CD4-positive, alpha-beta T cell treated with Interleukin-12 subunit alpha and Interleukin-12 subunit beta, for 1 hour (primary cell): ENCODE results near the gene PRCC.

ENCODE experiments used
- DNase-seq: peaks from one replicate; pipeline ENCODE4 v3.0.0-alpha.2; 2020

The PRCC gene

GRCh38 chr1:156816561-156817328 is 49.4 kb downstream of the PRCC start, which contains the start of gene SH2D2A:
Gene SH2D2A, minus strand, starts transcription at chr1:156816848. Its CDS starts 140 bp downstream, at chr1:156816708.
- peak; percentile 97 for DNase-seq

- no peak for DNase-seq
Measured at GRCh38 chr1:156821801-156822200, 54.5 kb downstream of the PRCC start.

DNA sequence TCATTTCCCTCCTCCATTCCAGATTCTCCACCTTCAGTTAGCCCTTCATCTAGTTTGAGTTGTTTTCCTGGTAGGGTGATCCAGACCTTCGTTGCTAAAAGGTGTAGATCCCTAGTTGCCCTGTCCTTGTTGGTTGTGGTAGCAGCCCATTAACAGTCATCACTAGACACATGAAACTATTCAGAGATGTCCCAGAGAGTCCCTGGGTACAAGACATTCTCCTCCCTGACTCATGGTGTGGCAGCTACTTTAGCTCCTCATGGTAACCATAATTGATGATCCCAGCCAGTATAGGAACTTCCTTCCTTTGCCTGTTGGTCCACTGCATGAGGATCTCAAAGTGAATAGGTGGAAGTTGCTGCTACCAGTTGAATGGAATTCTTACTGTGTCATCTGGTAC is 55.3 kb downstream of the PRCC start:
- no peak for DNase-seq

GRCh38 chr1:156823210-156823790 is 56.0 kb downstream of the PRCC start:
- DNase-seq = no peak

DNA sequence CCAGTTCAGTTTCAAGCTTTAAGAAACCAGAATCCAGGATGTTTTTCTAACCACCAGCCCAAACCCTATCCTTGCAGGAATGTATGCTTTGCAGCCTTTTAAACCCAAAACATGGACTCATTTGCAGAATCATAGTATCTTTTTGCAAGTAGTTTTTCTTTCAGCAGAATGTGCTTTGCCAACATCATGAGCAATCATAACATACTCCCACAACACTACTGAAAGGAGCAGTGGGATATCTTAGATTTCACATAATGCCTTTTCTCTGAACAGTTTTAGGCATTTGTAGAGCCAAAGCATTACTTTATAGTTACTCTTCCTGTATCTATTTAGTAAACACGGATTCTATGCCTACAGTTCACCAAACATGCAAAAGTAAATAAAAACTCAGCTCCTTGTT is 59.3 kb downstream of the PRCC start:
- no peak for DNase-seq

DNA sequence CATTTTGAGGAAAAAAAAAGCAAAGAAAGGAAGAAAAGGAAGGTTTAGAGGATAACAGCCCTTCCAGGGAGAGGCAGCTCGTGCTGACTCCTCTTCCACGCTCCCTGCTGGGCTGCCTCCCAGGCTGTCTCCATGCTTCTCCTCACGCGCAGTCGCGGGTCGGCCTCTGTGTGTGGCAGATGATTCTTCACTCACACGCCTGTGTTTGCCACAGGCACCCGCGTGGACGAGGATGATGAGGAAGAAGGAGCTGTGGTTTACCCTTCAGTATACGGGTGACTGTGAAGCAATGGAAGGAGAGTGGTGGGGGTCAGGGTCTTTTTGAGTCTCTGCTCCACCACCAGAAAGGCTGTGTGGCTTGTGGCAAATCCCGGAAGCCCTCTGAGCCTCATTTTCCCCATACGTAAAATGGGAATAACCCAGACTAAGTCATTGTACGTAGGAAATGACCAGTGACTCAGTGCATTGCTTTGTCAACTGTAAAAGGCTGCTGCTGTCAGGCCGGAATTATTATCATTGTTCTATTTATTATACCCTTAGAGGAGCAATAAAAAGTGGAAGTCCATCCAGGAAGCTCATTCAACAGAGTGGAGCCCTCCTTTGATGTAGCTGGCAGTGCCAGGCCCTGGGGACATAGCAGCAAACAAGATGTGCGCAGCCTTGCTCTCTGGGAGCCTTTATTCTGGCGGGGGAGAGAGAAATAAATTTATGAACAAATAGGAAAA is 61.2 kb downstream of the PRCC start:
- DNase-seq = no peak

DNA sequence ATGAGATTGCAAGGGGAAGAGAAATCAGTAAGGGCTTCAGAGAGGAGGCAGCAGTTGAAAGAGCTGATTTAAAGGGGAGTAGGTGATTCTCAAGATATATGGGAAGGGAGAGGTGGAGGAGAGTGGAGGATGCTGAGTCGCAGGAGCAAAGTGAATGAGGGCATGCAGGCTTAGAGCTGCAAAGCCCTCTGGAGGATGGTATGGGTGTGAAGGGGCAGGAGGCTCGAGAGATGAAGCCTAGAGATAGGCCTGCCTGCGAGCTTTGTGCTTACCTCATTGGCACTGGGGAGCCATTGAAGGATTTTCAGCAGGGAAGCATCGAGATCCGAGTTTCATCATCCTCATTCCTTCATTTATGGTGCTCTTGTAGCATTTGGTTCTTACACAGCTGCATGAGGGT is 65.1 kb downstream of the PRCC start:
- no peak for DNase-seq

GRCh38 chr1:156833603-156834002 is 66.3 kb downstream of the PRCC start:
- peak; percentile 27 for DNase-seq

- no peak for DNase-seq
Measured at GRCh38 chr1:156834322-156834721, 67.0 kb downstream of the PRCC start.

- peak; percentile 57 for DNase-seq
Measured at GRCh38 chr1:156836041-156836654, 68.8 kb downstream of the PRCC start.

DNA sequence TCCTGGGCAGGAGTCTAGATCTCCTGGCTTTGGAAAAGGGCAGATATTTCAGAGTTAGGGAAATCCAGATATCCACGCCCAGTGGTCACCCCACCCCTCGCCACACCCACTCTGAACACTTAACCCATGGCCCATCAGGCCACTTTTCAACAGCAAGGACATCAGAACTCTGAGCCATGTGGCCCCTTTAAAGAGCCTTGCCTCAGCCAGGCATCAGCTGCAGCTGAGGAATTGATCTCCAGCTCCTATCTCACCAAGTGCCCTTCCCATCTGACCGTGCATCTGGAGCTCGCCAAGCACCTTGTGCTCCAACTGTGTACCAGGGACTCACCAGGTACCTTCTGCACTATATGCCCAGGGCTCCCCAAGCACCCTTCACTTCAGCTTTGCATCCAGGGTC is 69.6 kb downstream of the PRCC start:
- no peak for DNase-seq

DNA sequence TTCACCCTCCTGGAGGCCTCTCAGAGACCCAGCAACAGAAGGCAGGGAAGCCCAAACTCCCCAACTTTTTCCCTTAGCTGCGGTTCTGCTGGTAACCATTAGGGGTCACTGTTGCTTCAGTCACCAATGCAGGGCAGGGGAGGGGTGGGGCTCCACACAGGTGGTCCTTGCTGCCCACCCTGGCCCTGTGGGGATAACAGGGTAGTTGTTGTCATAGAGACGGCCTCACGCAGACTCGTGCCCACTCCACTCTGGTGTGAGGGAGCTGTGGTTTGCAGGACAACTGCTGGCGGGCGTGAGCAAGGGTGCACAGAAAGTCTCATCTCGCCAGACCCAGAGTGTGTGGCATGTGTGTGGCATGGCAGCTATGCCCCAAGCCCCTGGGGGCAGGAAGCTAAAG is 71.6 kb downstream of the PRCC start:
- DNase-seq = peak; percentile 64

GRCh38 chr1:156839426-156840109 is 72.2 kb downstream of the PRCC start:
- no peak for DNase-seq

DNA sequence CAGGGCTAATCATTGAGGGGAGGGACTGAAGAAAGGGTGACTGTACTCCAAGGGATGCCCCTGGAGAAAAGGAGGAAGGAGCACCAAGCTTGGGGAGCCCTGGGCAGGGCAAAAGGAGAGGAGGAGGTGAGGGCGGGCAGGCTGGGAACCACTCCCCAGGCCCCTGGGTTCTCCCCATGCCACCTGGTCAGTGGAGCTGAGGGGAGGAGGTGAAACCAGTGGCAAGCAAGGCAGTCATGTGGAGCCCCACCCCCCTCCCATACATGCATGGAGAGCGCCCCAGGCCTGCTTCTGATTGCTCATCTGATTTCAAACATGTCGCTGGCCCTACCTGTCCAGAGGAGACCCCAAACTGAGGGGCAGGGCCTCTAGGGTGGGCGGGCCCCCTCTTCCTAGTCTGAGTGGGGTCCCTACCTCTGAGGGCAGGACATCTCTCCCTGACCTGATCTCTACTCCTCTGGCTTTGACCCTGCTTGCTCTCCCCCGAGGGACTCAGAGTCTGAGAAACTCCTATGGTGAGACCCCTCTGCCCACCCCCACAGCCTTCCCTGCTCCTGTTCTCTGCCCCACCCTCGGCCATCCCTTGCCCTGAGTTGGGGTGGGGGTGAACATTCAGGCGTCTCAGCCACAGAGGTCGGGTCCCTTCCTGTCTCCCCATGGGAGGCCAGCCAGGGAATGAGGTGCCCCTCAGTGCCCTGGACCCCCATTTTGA is 73.0 kb downstream of the PRCC start:
- DNase-seq = no peak

GRCh38 chr1:156840898-156841279 is 73.6 kb downstream of the PRCC start:
- no peak for DNase-seq

GRCh38 chr1:156841295-156841855 is 74.0 kb downstream of the PRCC start:
- DNase-seq = no peak

GRCh38 chr1:156842618-156843300 is 75.4 kb downstream of the PRCC start:
- DNase-seq = no peak

GRCh38 chr1:156844102-156844501 is 76.8 kb downstream of the PRCC start:
- DNase-seq = no peak

- DNase-seq = no peak
Measured at GRCh38 chr1:156844638-156845037, 77.3 kb downstream of the PRCC start.

GRCh38 chr1:156845055-156845952 is 78.0 kb downstream of the PRCC start:
- DNase-seq = peak; percentile 49
